AG04450 (cell line): ENCODE data around the gene OR2A2. TPM values are rescaled to one million over a fixed set of nuclear protein-coding genes. Genes with fewer than 3 reads are reported as not detected.

ENCODE experiments used
- CTCF ChIA-PET: fragments of 300-600, 350-600 bp; formaldehyde crosslinking; extraction: SDS; loops from one replicate; lab custom pipeline; 2022; ENCODE audit warnings: antibody characterized with exemption, inconsistent platforms; lab: Charles Lee
- POLR2A ChIA-PET: fragments of 350-600 bp; formaldehyde crosslinking; extraction: SDS; loops from one replicate; lab custom pipeline; 2021; ENCODE audit warnings: antibody characterized with exemption, inconsistent platforms; lab: Yijun Ruan, JAX
- DNase-seq: peaks from one replicate; pipeline ENCODE4 v3.0.0-alpha.2; 2011; ENCODE audit warnings: low read depth, low spot score
- H3K27ac ChIP-seq: one replicate; pipeline ENCODE4 v1.5.1; 2012; ENCODE audit warnings: low read depth, low read length, control low read depth
- H3K27me3 ChIP-seq: one replicate; pipeline ENCODE4 v1.6.0; 2012; ENCODE audit warnings: low read length; ENCODE audit not compliant: control insufficient read depth, insufficient read depth
- H3K4me3 ChIP-seq: 2 replicates; pipeline ENCODE4 v1.5.1; 2011; ENCODE audit warnings: mild to moderate bottlenecking, low read depth, low read length, control low read depth
- H3K9me3 ChIP-seq: 2 replicates; pipeline ENCODE4 v1.5.1; 2012; ENCODE audit warnings: low read length; ENCODE audit not compliant: control insufficient read depth, insufficient read depth
- polyA plus RNA-seq: library from polyadenylated mRNA; depleted of rRNA; stranded (reverse); fragments of >200 nt; gene quantifications from 2 replicates; pipeline ENCODE4 v1.2.3, GENCODE V29; 2011
- TF ChIP-seq, protein P1 (sequence below): IDR thresholded peaks from 2 replicates; pipeline ENCODE4 v1.5.1; 2011; ENCODE audit warnings: low read depth, low read length, control low read depth, inconsistent platforms

Gene OR2A2
- polyA plus RNA-seq, 1 experiment: not detected

DNA sequence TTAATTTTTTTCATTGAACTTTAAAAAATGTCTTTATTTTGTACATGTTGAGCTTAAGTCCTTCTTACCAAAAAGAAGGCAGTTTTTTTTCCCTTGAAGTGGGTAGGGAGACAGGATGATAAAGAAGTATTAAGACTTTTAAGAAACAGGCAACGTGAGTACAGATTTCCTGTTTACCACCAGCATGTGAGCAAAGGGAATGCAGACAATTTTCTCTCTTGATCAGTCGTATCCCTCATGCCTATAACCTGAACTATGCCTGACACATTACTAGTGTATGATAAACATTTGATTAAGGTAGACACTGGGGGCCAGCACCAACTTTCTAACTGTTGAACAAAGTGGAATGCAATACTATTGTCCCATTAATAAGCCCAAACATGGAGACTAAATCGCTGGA lies 8.8 kb upstream of the OR2A2 start:
- DNase-seq: no peak
- TF ChIP-seq, protein P1, sequence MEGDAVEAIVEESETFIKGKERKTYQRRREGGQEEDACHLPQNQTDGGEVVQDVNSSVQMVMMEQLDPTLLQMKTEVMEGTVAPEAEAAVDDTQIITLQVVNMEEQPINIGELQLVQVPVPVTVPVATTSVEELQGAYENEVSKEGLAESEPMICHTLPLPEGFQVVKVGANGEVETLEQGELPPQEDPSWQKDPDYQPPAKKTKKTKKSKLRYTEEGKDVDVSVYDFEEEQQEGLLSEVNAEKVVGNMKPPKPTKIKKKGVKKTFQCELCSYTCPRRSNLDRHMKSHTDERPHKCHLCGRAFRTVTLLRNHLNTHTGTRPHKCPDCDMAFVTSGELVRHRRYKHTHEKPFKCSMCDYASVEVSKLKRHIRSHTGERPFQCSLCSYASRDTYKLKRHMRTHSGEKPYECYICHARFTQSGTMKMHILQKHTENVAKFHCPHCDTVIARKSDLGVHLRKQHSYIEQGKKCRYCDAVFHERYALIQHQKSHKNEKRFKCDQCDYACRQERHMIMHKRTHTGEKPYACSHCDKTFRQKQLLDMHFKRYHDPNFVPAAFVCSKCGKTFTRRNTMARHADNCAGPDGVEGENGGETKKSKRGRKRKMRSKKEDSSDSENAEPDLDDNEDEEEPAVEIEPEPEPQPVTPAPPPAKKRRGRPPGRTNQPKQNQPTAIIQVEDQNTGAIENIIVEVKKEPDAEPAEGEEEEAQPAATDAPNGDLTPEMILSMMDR: no peak
- ChIA-PET CTCF (no interaction called here), POLR2A (no interaction called here)
- Histone ChIP-seq H3K9me3 (no peaks in the 10 kb centered on the region), H3K27ac (no peak overlapping the region), H3K4me3 (no peak overlapping the region), H3K27me3 (no peaks in the 10 kb centered on the region)

DNA sequence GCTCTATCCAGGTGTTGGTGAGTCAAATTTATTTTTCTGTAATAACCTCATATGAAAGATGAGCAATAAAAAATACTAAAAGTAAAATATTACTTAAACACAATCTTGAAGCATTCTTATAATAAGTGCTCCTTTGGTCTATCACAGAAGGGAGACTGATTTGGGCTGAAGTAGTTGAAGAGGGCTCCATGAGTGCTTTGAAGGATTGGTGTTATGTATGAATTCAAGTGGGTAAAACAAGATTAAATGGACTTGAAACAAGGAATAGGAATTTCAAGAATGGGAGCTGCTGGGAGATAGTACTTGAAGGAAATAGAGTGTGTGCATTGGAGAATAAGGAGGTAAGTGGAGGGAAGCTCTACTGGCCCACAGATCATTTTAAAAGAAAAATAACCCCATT lies 7.3 kb upstream of the OR2A2 start:
- H3K4me3 ChIP-seq: no peak overlapping the region
- DNase-seq: no peak
- no peak overlapping the region for H3K27ac ChIP-seq
- POLR2A ChIA-PET: no interaction called here
- H3K9me3 ChIP-seq: no peaks in the 10 kb centered on the region
- TF ChIP-seq, protein P1: no peak
- CTCF ChIA-PET: no interaction called here
- H3K27me3 ChIP-seq: no peaks in the 10 kb centered on the region

DNA sequence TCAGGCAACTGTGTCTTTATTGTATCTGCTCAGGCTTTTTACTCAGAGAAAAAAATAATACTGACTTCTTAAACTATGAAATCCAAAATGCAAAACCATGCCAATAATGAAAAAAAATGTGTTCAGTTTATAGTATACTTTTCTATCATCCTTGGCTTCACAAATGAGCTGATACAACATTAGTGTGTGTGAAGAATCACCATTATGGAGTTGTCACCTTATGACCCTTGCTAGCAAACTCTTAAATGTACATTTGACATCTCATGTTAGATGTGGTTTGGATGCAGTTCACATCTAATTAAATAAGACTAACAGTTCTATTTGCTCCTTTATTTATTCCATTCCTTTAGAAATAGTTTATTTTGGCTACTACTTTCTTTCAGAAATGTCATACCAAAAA lies 4.2 kb upstream of the OR2A2 start:
- Histone ChIP-seq H3K4me3 (no peak overlapping the region), H3K27ac (no peak overlapping the region), H3K9me3 (no peaks in the 10 kb centered on the region), H3K27me3 (no peaks in the 10 kb centered on the region)
- TF ChIP-seq, protein P1: no peak
- no peak for DNase-seq
- POLR2A ChIA-PET: no interaction called here
- CTCF ChIA-PET: interaction anchor here (0.6 to 1.2 kb wide), 2 partner anchors 23 to 303 kb away, joined by 4 to 8 read pairs; no protein-coding TSS in a partner anchor

DNA sequence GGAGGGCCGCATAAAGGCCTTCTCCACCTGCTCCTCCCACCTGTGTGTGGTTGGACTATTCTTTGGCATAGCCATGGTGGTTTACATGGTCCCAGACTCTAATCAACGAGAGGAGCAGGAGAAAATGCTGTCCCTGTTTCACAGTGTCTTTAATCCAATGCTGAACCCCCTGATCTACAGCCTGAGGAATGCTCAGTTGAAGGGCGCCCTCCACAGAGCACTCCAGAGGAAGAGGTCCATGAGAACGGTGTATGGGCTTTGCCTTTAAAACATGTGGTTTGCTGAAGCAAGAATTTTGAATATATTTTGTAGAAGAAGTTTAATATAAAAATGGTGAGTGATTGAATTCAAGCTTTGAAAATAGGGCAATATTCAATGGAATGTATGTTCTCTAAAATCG lies 889 bp downstream of the OR2A2 start:
- POLR2A ChIA-PET: no interaction called here
- no peak overlapping the region for H3K4me3 ChIP-seq
- CTCF ChIA-PET: interaction anchor here (1.7 kb wide), 1 partner anchor 18 kb away, joined by 4 read pairs; no protein-coding TSS in a partner anchor
- no peaks in the 10 kb centered on the region for H3K9me3 ChIP-seq
- DNase-seq: no peak
- TF ChIP-seq, protein P1: no peak
- H3K27ac ChIP-seq: no peak overlapping the region
- no peaks in the 10 kb centered on the region for H3K27me3 ChIP-seq

DNA sequence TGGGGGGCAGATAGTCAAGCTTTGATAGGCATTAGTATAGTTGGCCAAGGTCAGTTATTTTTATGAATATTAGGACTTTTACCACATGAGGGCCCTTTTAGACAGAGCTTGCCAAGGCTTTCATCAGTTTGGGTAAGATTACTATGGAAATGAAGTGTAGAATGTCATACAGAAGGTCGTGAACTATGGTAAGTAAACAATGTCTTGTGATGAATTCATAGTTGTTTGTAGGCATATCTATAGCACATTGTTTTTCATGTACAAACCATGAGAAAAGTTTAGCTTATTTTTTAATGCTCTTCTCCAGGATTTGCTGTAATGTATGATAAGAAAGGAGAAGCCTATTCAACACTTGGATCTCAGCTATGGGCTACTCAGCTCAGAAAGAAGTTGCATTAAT lies 4.3 kb downstream of the OR2A2 start:
- Histone ChIP-seq H3K27ac (no peak overlapping the region), H3K27me3 (no peaks in the 10 kb centered on the region), H3K4me3 (no peak overlapping the region), H3K9me3 (no peaks in the 10 kb centered on the region)
- POLR2A ChIA-PET: no interaction called here
- TF ChIP-seq, protein P1: no peak
- no peak for DNase-seq
- CTCF ChIA-PET: interaction anchor here (4.2 kb wide), 1 partner anchor 14 kb away, joined by 24 read pairs; no protein-coding TSS in a partner anchor
